Measurements from ENCODE around the gene FAM124B.

FAM124B gene

GRCh38 chr2:224369028-224369632 is 32.8 kb downstream of the FAM124B start:
- TF ChIP-seq ZFX (IDR thresholded peaks at IDR 0.05; ENCODE audit: borderline replicate concordance) (no peak), CTCF (IDR thresholded peaks at IDR 0.05) (peak; percentile 82)
- H3K27ac ChIP-seq, result no peak overlapping the region

- H3K27ac ChIP-seq, result no peak overlapping the region
- no peak for TF ChIP-seq CTCF (IDR thresholded peaks at IDR 0.05)
- TF ChIP-seq ZFX (IDR thresholded peaks at IDR 0.05; ENCODE audit: borderline replicate concordance), result no peak
Observed at GRCh38 chr2:224366267-224366844, 35.6 kb downstream of the FAM124B start.

GRCh38 chr2:224365331-224365730 is 36.6 kb downstream of the FAM124B start:
- no peak overlapping the region for H3K27ac ChIP-seq
- TF ChIP-seq ZFX (IDR thresholded peaks at IDR 0.05; ENCODE audit: borderline replicate concordance) (no peak), CTCF (IDR thresholded peaks at IDR 0.05) (no peak)

GRCh38 chr2:224363281-224363680 is 38.6 kb downstream of the FAM124B start:
- TF ChIP-seq ZFX (IDR thresholded peaks at IDR 0.05; ENCODE audit: borderline replicate concordance) (no peak), CTCF (IDR thresholded peaks at IDR 0.05) (peak; percentile 21; the same call in 1 of the 2 replicates)
- H3K27ac ChIP-seq, result no peak overlapping the region

- no peak for TF ChIP-seq ZFX (IDR thresholded peaks at IDR 0.05; ENCODE audit: borderline replicate concordance)
- TF ChIP-seq CTCF (IDR thresholded peaks at IDR 0.05), result no peak
Observed at GRCh38 chr2:224362094-224362493, 39.8 kb downstream of the FAM124B start.

GRCh38 chr2:224360801-224361251 is 41.1 kb downstream of the FAM124B start:
- no peak overlapping the region for H3K27ac ChIP-seq
- TF ChIP-seq CTCF (IDR thresholded peaks at IDR 0.05) (no peak), ZFX (IDR thresholded peaks at IDR 0.05; ENCODE audit: borderline replicate concordance) (no peak)

More at GRCh38 chr2:224362094-224362493, 39.8 kb downstream of the FAM124B start:
- no peak overlapping the region for H3K27ac ChIP-seq

- peak; percentile 44 for TF ChIP-seq CTCF (IDR thresholded peaks at IDR 0.05)
- no peak for TF ChIP-seq ZFX (IDR thresholded peaks at IDR 0.05; ENCODE audit: borderline replicate concordance)
- H3K27ac ChIP-seq, result no peak overlapping the region
Observed at GRCh38 chr2:224359569-224359968, 42.3 kb downstream of the FAM124B start.

All from 22Rv1 (cell line).